ENCODE measurements around the gene LRIT3. TPM values are rescaled to one million over a fixed set of nuclear protein-coding genes. Genes with fewer than 3 reads are reported as not detected.

Gene LRIT3
- total and polyA plus RNA-seq, 2 of the 13 experiments (the other 11 are each of a cell fraction or from before 2014, with no cell fraction given) = 0.03 TPM; not detected in 1

DNA sequence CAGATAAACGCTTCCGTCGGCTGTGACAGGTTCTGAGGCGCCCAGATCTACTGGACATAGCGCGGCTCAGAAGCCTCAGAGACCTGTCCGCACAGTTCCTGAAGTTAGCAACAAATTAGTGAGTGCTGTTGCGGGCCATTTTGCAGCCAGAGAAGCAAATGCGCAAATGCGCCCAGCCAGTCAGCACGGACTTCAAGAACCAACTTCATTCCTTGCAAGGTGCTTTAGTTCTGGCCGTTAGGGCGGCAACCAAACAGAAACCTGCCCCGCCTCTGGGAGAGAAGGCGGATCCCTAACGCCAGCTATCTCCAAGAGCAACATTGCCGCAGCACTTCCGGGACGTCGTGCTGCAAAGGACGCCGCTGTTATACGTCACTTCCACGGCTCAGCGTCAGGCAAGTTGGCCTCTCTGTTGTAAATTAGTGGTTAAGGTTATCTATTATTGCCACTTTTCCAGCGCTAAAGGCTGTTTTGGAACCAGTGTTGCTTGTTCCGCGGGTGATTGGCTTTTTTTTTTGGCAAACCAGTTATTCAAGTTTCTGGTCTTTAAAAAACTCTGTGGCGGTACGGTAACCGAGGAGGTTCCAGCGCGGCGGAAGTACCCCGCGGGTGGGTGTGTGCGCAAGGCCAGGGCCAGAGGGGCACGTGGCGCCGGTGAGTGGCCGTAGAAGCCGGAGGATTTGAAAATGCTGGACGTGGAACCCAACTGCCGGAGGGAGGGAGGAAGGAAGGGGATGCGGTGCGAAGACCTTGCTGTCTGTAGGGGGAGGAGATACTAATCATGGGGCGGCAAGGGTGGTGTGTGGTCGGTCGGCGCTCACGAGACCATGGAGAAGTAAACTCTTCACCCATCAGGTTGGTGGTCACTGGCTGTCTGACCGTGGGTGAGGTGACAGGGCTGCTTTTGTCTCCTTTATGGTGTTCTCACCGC is 32.5 kb upstream of the LRIT3 start, which contains the start of gene GAR1 (continued):
- no peak for TF ChIP-seq SOX13 (IDR thresholded peaks at IDR 0.05)
- TF ChIP-seq SOX13 (CRISPR knock-in tag; conservative IDR thresholded peaks at IDR 0.05 in 1 of 2, IDR thresholded peaks at IDR 0.05 in 1 of 2) = no peak; a peak in 1 of 4 replicates
- TF ChIP-seq, protein P1, sequence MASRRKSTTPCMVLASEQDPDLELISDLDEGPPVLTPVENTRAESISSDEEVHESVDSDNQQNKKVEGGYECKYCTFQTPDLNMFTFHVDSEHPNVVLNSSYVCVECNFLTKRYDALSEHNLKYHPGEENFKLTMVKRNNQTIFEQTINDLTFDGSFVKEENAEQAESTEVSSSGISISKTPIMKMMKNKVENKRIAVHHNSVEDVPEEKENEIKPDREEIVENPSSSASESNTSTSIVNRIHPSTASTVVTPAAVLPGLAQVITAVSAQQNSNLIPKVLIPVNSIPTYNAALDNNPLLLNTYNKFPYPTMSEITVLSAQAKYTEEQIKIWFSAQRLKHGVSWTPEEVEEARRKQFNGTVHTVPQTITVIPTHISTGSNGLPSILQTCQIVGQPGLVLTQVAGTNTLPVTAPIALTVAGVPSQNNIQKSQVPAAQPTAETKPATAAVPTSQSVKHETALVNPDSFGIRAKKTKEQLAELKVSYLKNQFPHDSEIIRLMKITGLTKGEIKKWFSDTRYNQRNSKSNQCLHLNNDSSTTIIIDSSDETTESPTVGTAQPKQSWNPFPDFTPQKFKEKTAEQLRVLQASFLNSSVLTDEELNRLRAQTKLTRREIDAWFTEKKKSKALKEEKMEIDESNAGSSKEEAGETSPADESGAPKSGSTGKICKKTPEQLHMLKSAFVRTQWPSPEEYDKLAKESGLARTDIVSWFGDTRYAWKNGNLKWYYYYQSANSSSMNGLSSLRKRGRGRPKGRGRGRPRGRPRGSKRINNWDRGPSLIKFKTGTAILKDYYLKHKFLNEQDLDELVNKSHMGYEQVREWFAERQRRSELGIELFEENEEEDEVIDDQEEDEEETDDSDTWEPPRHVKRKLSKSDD (CRISPR knock-in tag; IDR thresholded peaks at IDR 0.05; ENCODE audit: low read depth) = peak; percentile 39; the same call in 1 of the 2 replicates
- peak; percentile 74; the same call in 1 of the 2 replicates for TF ChIP-seq ETV6 (CRISPR knock-in tag; conservative IDR thresholded peaks at IDR 0.05)
- peak; percentile 79 for TF ChIP-seq ZNF350 (CRISPR knock-in tag; IDR thresholded peaks at IDR 0.05; ENCODE audit: borderline replicate concordance, low read depth)
- no peak for TF ChIP-seq SOX6 (IDR thresholded peaks at IDR 0.05)
- peak; percentile 49; the same call in 1 of the 2 replicates for TF ChIP-seq SOX6 (CRISPR knock-in tag; IDR thresholded peaks at IDR 0.05)
- TF ChIP-seq, protein P2, sequence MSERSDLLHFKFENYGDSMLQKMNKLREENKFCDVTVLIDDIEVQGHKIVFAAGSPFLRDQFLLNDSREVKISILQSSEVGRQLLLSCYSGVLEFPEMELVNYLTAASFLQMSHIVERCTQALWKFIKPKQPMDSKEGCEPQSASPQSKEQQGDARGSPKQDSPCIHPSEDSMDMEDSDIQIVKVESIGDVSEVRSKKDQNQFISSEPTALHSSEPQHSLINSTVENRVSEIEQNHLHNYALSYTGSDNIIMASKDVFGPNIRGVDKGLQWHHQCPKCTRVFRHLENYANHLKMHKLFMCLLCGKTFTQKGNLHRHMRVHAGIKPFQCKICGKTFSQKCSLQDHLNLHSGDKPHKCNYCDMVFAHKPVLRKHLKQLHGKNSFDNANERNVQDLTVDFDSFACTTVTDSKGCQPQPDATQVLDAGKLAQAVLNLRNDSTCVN (CRISPR knock-in tag; IDR thresholded peaks at IDR 0.05; ENCODE audit: borderline replicate concordance) = no peak; the same call in 1 of the 2 replicates
- TF ChIP-seq ZIK1 (CRISPR knock-in tag; IDR thresholded peaks at IDR 0.05; ENCODE audit: borderline replicate concordance, low read depth) = peak; percentile 73
- TF ChIP-seq CBX1 (IDR thresholded peaks at IDR 0.05; ENCODE audit: low read depth) = peak; percentile 28
- TF ChIP-seq, protein P3, sequence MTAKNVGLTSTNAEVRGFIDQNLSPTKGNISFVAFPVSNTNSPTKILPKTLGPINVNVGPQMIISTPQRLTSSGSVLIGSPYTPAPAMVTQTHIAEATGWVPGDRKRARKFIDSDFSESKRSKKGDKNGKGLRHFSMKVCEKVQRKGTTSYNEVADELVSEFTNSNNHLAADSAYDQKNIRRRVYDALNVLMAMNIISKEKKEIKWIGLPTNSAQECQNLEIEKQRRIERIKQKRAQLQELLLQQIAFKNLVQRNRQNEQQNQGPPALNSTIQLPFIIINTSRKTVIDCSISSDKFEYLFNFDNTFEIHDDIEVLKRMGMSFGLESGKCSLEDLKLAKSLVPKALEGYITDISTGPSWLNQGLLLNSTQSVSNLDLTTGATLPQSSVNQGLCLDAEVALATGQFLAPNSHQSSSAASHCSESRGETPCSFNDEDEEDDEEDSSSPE (CRISPR knock-in tag; IDR thresholded peaks at IDR 0.05) = peak; percentile 63
- TF ChIP-seq, protein P4, sequence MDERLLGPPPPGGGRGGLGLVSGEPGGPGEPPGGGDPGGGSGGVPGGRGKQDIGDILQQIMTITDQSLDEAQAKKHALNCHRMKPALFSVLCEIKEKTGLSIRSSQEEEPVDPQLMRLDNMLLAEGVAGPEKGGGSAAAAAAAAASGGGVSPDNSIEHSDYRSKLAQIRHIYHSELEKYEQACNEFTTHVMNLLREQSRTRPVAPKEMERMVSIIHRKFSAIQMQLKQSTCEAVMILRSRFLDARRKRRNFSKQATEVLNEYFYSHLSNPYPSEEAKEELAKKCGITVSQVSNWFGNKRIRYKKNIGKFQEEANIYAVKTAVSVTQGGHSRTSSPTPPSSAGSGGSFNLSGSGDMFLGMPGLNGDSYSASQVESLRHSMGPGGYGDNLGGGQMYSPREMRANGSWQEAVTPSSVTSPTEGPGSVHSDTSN (CRISPR knock-in tag; IDR thresholded peaks at IDR 0.05) = no peak
- TF ChIP-seq JUNB (CRISPR knock-in tag; IDR thresholded peaks at IDR 0.05; ENCODE audit: borderline replicate concordance) = peak; percentile 58; the same call in 1 of the 2 replicates
- TF ChIP-seq, protein P5, sequence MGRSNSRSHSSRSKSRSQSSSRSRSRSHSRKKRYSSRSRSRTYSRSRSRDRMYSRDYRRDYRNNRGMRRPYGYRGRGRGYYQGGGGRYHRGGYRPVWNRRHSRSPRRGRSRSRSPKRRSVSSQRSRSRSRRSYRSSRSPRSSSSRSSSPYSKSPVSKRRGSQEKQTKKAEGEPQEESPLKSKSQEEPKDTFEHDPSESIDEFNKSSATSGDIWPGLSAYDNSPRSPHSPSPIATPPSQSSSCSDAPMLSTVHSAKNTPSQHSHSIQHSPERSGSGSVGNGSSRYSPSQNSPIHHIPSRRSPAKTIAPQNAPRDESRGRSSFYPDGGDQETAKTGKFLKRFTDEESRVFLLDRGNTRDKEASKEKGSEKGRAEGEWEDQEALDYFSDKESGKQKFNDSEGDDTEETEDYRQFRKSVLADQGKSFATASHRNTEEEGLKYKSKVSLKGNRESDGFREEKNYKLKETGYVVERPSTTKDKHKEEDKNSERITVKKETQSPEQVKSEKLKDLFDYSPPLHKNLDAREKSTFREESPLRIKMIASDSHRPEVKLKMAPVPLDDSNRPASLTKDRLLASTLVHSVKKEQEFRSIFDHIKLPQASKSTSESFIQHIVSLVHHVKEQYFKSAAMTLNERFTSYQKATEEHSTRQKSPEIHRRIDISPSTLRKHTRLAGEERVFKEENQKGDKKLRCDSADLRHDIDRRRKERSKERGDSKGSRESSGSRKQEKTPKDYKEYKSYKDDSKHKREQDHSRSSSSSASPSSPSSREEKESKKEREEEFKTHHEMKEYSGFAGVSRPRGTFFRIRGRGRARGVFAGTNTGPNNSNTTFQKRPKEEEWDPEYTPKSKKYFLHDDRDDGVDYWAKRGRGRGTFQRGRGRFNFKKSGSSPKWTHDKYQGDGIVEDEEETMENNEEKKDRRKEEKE (IDR thresholded peaks at IDR 0.05) = no peak
- TF ChIP-seq ZNF232 (CRISPR knock-in tag; IDR thresholded peaks at IDR 0.05; ENCODE audit: borderline replicate concordance) = no peak
- TF ChIP-seq TARDBP (CRISPR knock-in tag; IDR thresholded peaks at IDR 0.05) = peak; percentile 20; the same call in 1 of the 2 replicates
- TF ChIP-seq ZNF577 (CRISPR knock-in tag; IDR thresholded peaks at IDR 0.05; ENCODE audit: borderline replicate concordance, low read depth) = no peak; the same call in 1 of the 2 replicates

Data from HepG2 (cell line).